GM04504 (cell line): ENCODE data around the gene FUS.
"Not testable (repeated sequence)": the region's sequence is repeated elsewhere in the genome, so short reads cannot be mapped to it uniquely, and the experiment has no call there.

Experiments
- DNase-seq: peaks from one replicate; pipeline ENCODE4 v3.0.0-alpha.2; 2012; ENCODE audit warnings: low read depth

The FUS gene

GRCh38 chr16:31143694-31144148 lies 36.2 kb upstream of the FUS start:
- no peak for DNase-seq

GRCh38 chr16:31144418-31144817 lies 35.5 kb upstream of the FUS start:
- not testable (repeated sequence) for DNase-seq

- DNase-seq, result no peak
Measured at GRCh38 chr16:31145398-31145990, 34.4 kb upstream of the FUS start.

- DNase-seq, result no peak
Measured at GRCh38 chr16:31147574-31147973, 32.4 kb upstream of the FUS start.

GRCh38 chr16:31148281-31148728 lies 31.6 kb upstream of the FUS start:
- no peak for DNase-seq

- DNase-seq, result no peak
Measured at GRCh38 chr16:31148896-31149295, 31.0 kb upstream of the FUS start.

GRCh38 chr16:31149332-31149731 lies 30.6 kb upstream of the FUS start:
- DNase-seq, result no peak

GRCh38 chr16:31149894-31150890 lies 29.7 kb upstream of the FUS start, which contains the start of gene PRSS36:
PRSS36 (minus strand) TSS chr16:31150066; CDS start chr16:31150035, 31 bp downstream.
- DNase-seq, result no peak

- not testable (repeated sequence) for DNase-seq
Measured at GRCh38 chr16:31150976-31151375, 29.0 kb upstream of the FUS start.

- no peak for DNase-seq
Measured at GRCh38 chr16:31157136-31157535, 22.8 kb upstream of the FUS start.

- DNase-seq, result no peak
Measured at GRCh38 chr16:31167315-31167714, 12.6 kb upstream of the FUS start.

- no peak for DNase-seq
Measured at GRCh38 chr16:31168848-31169247, 11.1 kb upstream of the FUS start.

GRCh38 chr16:31170048-31170447 lies 9.9 kb upstream of the FUS start:
- DNase-seq, result not testable (repeated sequence)

GRCh38 chr16:31177136-31177535 lies 2.8 kb upstream of the FUS start:
- DNase-seq, result no peak

- DNase-seq, result no peak
Measured at GRCh38 chr16:31179219-31179746, 656 bp upstream of the FUS start.

GRCh38 chr16:31181102-31181830 lies 1.3 kb downstream of the FUS start:
- DNase-seq, result no peak

GRCh38 chr16:31182391-31182790 lies 2.5 kb downstream of the FUS start:
- DNase-seq, result no peak

GRCh38 chr16:31183432-31184428 lies 3.8 kb downstream of the FUS start:
- DNase-seq, result no peak

- DNase-seq, result no peak
Measured at GRCh38 chr16:31184888-31185287, 4.9 kb downstream of the FUS start.

GRCh38 chr16:31185339-31185738 lies 5.4 kb downstream of the FUS start:
- no peak for DNase-seq

- no peak for DNase-seq
Measured at GRCh38 chr16:31186176-31186575, 6.2 kb downstream of the FUS start.
